ENCODE results near the gene RMDN3. TPM values are rescaled to one million over a fixed set of nuclear protein-coding genes. Genes with fewer than 3 reads are reported as not detected.

The RMDN3 gene
- 19.9 TPM for polyA plus RNA-seq (2013)

DNA sequence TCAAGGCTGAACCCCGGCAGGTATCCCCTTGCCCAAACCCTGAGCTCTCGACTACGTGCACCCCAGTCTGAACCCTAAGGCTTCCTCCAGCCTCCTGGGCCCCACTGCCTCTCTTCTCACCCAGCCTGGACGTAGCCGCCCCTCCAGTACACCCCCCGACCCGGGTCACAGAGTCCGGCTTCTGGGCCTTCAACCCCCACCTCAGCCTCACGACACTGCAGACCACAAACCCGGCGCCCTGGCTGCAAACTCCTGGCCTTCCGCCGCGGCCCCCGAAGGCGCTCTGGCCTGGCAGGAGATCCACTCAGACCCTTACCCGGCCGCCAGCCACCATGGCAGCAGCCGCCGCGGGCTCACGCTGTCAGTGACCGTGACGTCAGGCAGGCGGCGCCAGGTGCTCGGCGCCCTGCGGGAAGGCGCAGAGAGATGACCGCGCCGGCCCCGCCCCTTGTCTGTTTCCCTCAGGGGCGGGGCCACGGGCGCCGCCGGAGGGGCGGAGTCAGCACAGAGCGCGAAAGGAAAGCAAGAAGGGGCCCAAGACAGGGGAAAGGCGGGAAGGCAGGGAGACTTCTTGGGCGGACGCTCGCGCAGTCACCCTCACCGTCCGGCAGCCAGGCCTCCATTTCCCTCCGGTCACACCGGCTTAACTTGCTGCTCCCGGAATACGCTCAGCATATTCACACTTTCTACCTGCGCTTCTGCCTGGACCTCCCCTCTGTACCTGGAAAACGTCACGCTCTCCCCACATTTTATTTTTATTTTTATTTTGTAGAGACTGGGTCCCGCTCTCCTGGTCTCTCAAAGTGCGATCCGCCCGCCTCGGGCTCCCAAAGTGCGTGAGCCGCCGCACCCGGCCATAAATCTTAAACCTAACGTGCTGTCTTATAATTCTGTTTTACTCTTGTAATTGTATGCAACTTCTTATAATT, at the start of gene RMDN3:
Gene RMDN3 (minus strand): TSS at position 372 of the 929 bp plus-strand sequence. CDS start 471 bp downstream, outside the sequence.
- no peaks in the 10 kb centered on the region for H3K9me3 ChIP-seq (ENCODE audit: control extremely low read depth in 1 of 5, control insufficient read depth in 4 of 5, insufficient read depth in 2 of 5, low read depth in 1 of 5, low read length in 4 of 5)
- H3K27me3 ChIP-seq (replicated peaks in 2 of 5; ENCODE audit: control insufficient read depth in 4 of 5, insufficient read depth in 5 of 5, low read length in 4 of 5): no peaks in the 10 kb centered on the region
- H3K27ac ChIP-seq (ENCODE audit: insufficient read depth in 1 of 2, low read depth in 1 of 2, low read length in 2 of 2, poor library complexity in 1 of 2, severe bottlenecking in 2 of 2): peak within 1 kb of the TSS; percentile 77 to 92
- peak; percentile 91 to 94 (median 93) for DNase-seq
- H3K4me1 ChIP-seq (ENCODE audit: control extremely low read depth in 1 of 4, control insufficient read depth in 4 of 4, insufficient read depth in 4 of 4, low read length in 3 of 4): peaks cover 0 to 39% (median 28%) of the 10 kb centered on the region in 4 experiments
- ChIA-PET POLR2A (interaction anchor here (0.7 kb wide), 1 partner anchor 1071 kb away, joined by 3 read pairs; no protein-coding TSS in a partner anchor), CTCF (interaction anchor here (1.2 to 13.4 kb wide), 3 partner anchors 14 to 27 kb away, joined by 5 to 204 read pairs (median 7); no protein-coding TSS in a partner anchor)
- peak within 1 kb of the TSS; percentile 82 to 99 (median 95) for H3K4me3 ChIP-seq (ENCODE audit: control insufficient read depth in 1 of 7, extremely low read depth in 1 of 7, insufficient read depth in 4 of 7, low read depth in 2 of 7, low read length in 6 of 7)
- WGBS (ENCODE audit: insufficient coverage): 0% methylated on average over 42 of the region's 66 CpGs
- peaks cover 2 to 26% (median 19%) of the 10 kb centered on the region in 4 experiments for H3K36me3 ChIP-seq (ENCODE audit: control insufficient read depth in 4 of 4, insufficient read depth in 4 of 4, low read length in 3 of 4)

GRCh38 chr15:40803688-40804087, 48.6 kb upstream of the RMDN3 start:
- H3K9me3 ChIP-seq (ENCODE audit: control extremely low read depth in 1 of 5, control insufficient read depth in 4 of 5, insufficient read depth in 2 of 5, low read depth in 1 of 5, low read length in 4 of 5): no peaks in the 10 kb centered on the region
- H3K4me3 ChIP-seq (ENCODE audit: control insufficient read depth in 1 of 7, extremely low read depth in 1 of 7, insufficient read depth in 4 of 7, low read depth in 2 of 7, low read length in 6 of 7): no peak overlapping the region
- DNase-seq: no peak
- CTCF ChIA-PET: interaction anchor here (0.6 to 2.0 kb wide), 3 partner anchors 11 to 21 kb away, joined by 3 to 6 read pairs (median 4); no protein-coding TSS in a partner anchor
- H3K4me1 ChIP-seq (ENCODE audit: control extremely low read depth in 1 of 4, control insufficient read depth in 4 of 4, insufficient read depth in 4 of 4, low read length in 3 of 4): peaks cover 5 to 21% (median 18%) of the 10 kb centered on the region in 4 experiments
- H3K27me3 ChIP-seq (replicated peaks in 2 of 5; ENCODE audit: control insufficient read depth in 4 of 5, insufficient read depth in 5 of 5, low read length in 4 of 5): no peaks in the 10 kb centered on the region
- POLR2A ChIA-PET: interaction anchor here (0.7 kb wide), 1 partner anchor 15 kb away, joined by 8 read pairs; no protein-coding TSS in a partner anchor
- H3K27ac ChIP-seq (ENCODE audit: insufficient read depth in 1 of 2, low read depth in 1 of 2, low read length in 2 of 2, poor library complexity in 1 of 2, severe bottlenecking in 2 of 2): no peak overlapping the region
- WGBS (ENCODE audit: insufficient coverage): 100% methylated on average over 1 of the region's 1 CpG
- peaks cover 0 to 3% (median 1%) of the 10 kb centered on the region in 4 experiments for H3K36me3 ChIP-seq (ENCODE audit: control insufficient read depth in 4 of 4, insufficient read depth in 4 of 4, low read length in 3 of 4)

DNA sequence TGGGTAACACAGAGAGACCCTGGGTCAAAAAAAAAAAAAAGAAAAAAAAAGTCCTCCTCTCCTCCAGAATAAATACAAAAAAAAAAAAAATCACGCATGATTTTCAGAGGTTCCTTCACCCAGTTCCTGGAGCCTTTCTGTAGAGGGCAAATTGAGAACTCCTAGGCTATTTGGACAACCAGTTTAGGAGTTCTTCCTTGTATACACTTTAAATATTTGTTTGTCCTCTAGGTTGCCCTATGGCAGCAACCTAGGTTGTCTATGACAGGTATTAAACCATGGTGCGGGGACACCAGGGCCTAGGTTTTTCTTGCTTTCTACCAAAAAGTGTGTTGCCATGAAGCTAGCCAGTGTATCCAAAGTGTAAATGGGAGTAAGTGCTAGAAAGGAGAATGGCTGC, 48.0 kb upstream of the RMDN3 start:
- WGBS (ENCODE audit: insufficient coverage): 100% methylated on average over 1 of the region's 2 CpGs
- H3K4me1 ChIP-seq (ENCODE audit: control extremely low read depth in 1 of 4, control insufficient read depth in 4 of 4, insufficient read depth in 4 of 4, low read length in 3 of 4): peaks cover 5 to 15% (median 11%) of the 10 kb centered on the region in 4 experiments
- H3K27ac ChIP-seq (ENCODE audit: insufficient read depth in 1 of 2, low read depth in 1 of 2, low read length in 2 of 2, poor library complexity in 1 of 2, severe bottlenecking in 2 of 2): no peak overlapping the region
- ChIA-PET POLR2A (no interaction called here), CTCF (interaction anchor here (1.3 to 2.0 kb wide), 2 partner anchors 14 to 21 kb away, joined by 4 to 6 read pairs; no protein-coding TSS in a partner anchor)
- peaks cover 0 to 3% (median 1%) of the 10 kb centered on the region in 4 experiments for H3K36me3 ChIP-seq (ENCODE audit: control insufficient read depth in 4 of 4, insufficient read depth in 4 of 4, low read length in 3 of 4)
- DNase-seq: no peak
- no peaks in the 10 kb centered on the region for H3K27me3 ChIP-seq (replicated peaks in 2 of 5; ENCODE audit: control insufficient read depth in 4 of 5, insufficient read depth in 5 of 5, low read length in 4 of 5)
- H3K9me3 ChIP-seq (ENCODE audit: control extremely low read depth in 1 of 5, control insufficient read depth in 4 of 5, insufficient read depth in 2 of 5, low read depth in 1 of 5, low read length in 4 of 5): no peaks in the 10 kb centered on the region
- no peak overlapping the region for H3K4me3 ChIP-seq (ENCODE audit: control insufficient read depth in 1 of 7, extremely low read depth in 1 of 7, insufficient read depth in 4 of 7, low read depth in 2 of 7, low read length in 6 of 7)

GRCh38 chr15:40799523-40799922, 44.5 kb upstream of the RMDN3 start:
- peaks cover 0 to 3% (median 1%) of the 10 kb centered on the region in 4 experiments for H3K36me3 ChIP-seq (ENCODE audit: control insufficient read depth in 4 of 4, insufficient read depth in 4 of 4, low read length in 3 of 4)
- H3K9me3 ChIP-seq (ENCODE audit: control extremely low read depth in 1 of 5, control insufficient read depth in 4 of 5, insufficient read depth in 2 of 5, low read depth in 1 of 5, low read length in 4 of 5): no peaks in the 10 kb centered on the region
- ChIA-PET CTCF (interaction anchor here (3.1 kb wide), 1 partner anchor 14 kb away, joined by 8 read pairs; no protein-coding TSS in a partner anchor), POLR2A (no interaction called here)
- H3K27ac ChIP-seq (ENCODE audit: insufficient read depth in 1 of 2, low read depth in 1 of 2, low read length in 2 of 2, poor library complexity in 1 of 2, severe bottlenecking in 2 of 2): no peak overlapping the region
- no peak overlapping the region for H3K4me3 ChIP-seq (ENCODE audit: control insufficient read depth in 1 of 7, extremely low read depth in 1 of 7, insufficient read depth in 4 of 7, low read depth in 2 of 7, low read length in 6 of 7)
- 100% methylated on average over 1 of the region's 3 CpGs for WGBS (ENCODE audit: insufficient coverage)
- DNase-seq: no peak
- H3K4me1 ChIP-seq (ENCODE audit: control extremely low read depth in 1 of 4, control insufficient read depth in 4 of 4, insufficient read depth in 4 of 4, low read length in 3 of 4): peaks cover 8 to 21% (median 20%) of the 10 kb centered on the region in 4 experiments
- H3K27me3 ChIP-seq (replicated peaks in 2 of 5; ENCODE audit: control insufficient read depth in 4 of 5, insufficient read depth in 5 of 5, low read length in 4 of 5): no peaks in the 10 kb centered on the region

GRCh38 chr15:40796512-40796911, 41.5 kb upstream of the RMDN3 start:
- H3K9me3 ChIP-seq (ENCODE audit: control extremely low read depth in 1 of 5, control insufficient read depth in 4 of 5, insufficient read depth in 2 of 5, low read depth in 1 of 5, low read length in 4 of 5): no peaks in the 10 kb centered on the region
- H3K4me1 ChIP-seq (ENCODE audit: control extremely low read depth in 1 of 4, control insufficient read depth in 4 of 4, insufficient read depth in 4 of 4, low read length in 3 of 4): peaks cover 8 to 25% (median 22%) of the 10 kb centered on the region in 4 experiments
- DNase-seq: peak in 2 of 3 donors; percentile 31 to 40
- H3K27ac ChIP-seq (ENCODE audit: insufficient read depth in 1 of 2, low read depth in 1 of 2, low read length in 2 of 2, poor library complexity in 1 of 2, severe bottlenecking in 2 of 2): peak overlapping the region in 1 of 2 experiments; percentile 25
- 97% methylated on average over 4 of the region's 5 CpGs for WGBS (ENCODE audit: insufficient coverage)
- CTCF ChIA-PET: interaction anchor here (0.6 to 2.0 kb wide), 3 partner anchors 61 to 104 kb away, joined by 3 to 7 read pairs (median 3); no protein-coding TSS in a partner anchor
- POLR2A ChIA-PET: interaction anchor here (0.8 to 0.9 kb wide), 2 partner anchors 8 to 11 kb away, joined by 3 read pairs; partner anchors contain the start of genes DNAJC17 and ZFYVE19
- peak overlapping the region in 1 of 7 experiments; percentile 5 for H3K4me3 ChIP-seq (ENCODE audit: control insufficient read depth in 1 of 7, extremely low read depth in 1 of 7, insufficient read depth in 4 of 7, low read depth in 2 of 7, low read length in 6 of 7)
- H3K36me3 ChIP-seq (ENCODE audit: control insufficient read depth in 4 of 4, insufficient read depth in 4 of 4, low read length in 3 of 4): peaks cover 0 to 12% (median 4%) of the 10 kb centered on the region in 4 experiments
- H3K27me3 ChIP-seq (replicated peaks in 2 of 5; ENCODE audit: control insufficient read depth in 4 of 5, insufficient read depth in 5 of 5, low read length in 4 of 5): no peaks in the 10 kb centered on the region

DNA sequence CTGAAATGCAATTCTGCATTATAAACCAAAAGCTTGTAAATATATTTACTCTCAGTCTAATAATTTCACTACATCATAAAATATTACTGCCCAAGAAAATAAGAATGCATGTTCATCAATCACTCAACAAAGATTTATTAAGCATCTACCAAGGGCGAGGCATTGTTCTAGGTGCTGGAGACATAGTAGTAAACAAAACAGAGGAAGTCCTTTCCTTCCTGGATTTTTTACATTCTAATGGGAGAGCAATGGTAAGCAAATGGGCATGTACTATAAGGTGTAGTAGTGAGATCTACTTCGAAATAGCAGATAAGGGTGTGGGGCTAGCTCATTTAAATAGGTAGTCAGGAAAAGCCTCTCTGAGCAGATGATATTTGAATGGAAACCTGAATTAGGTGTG, 41.0 kb upstream of the RMDN3 start:
- ChIA-PET POLR2A (no interaction called here), CTCF (interaction anchor here (1.1 to 2.1 kb wide), 3 partner anchors 14 to 95 kb away, joined by 3 to 7 read pairs (median 5); no protein-coding TSS in a partner anchor)
- no peaks in the 10 kb centered on the region for H3K9me3 ChIP-seq (ENCODE audit: control extremely low read depth in 1 of 5, control insufficient read depth in 4 of 5, insufficient read depth in 2 of 5, low read depth in 1 of 5, low read length in 4 of 5)
- H3K4me1 ChIP-seq (ENCODE audit: control extremely low read depth in 1 of 4, control insufficient read depth in 4 of 4, insufficient read depth in 4 of 4, low read length in 3 of 4): peaks cover 8 to 25% (median 22%) of the 10 kb centered on the region in 4 experiments
- H3K36me3 ChIP-seq (ENCODE audit: control insufficient read depth in 4 of 4, insufficient read depth in 4 of 4, low read length in 3 of 4): peaks cover 0 to 10% (median 4%) of the 10 kb centered on the region in 4 experiments
- WGBS (ENCODE audit: insufficient coverage): 80% methylated on average over 2 of the region's 2 CpGs
- no peak for DNase-seq
- no peaks in the 10 kb centered on the region for H3K27me3 ChIP-seq (replicated peaks in 2 of 5; ENCODE audit: control insufficient read depth in 4 of 5, insufficient read depth in 5 of 5, low read length in 4 of 5)
- peak overlapping the region in 1 of 7 experiments; percentile 5 for H3K4me3 ChIP-seq (ENCODE audit: control insufficient read depth in 1 of 7, extremely low read depth in 1 of 7, insufficient read depth in 4 of 7, low read depth in 2 of 7, low read length in 6 of 7)
- H3K27ac ChIP-seq (ENCODE audit: insufficient read depth in 1 of 2, low read depth in 1 of 2, low read length in 2 of 2, poor library complexity in 1 of 2, severe bottlenecking in 2 of 2): peak overlapping the region in 1 of 2 experiments; percentile 25

Measured in common myeloid progenitor, CD34-positive (primary cell).